GM18870 (cell line): ENCODE measurements around the gene MYO9A.

Source experiments
- ATAC-seq: cut with Tn5 transposase; IDR thresholded peaks from one replicate; pipeline ENCODE4 v1.9.1; 2021; ENCODE audit warnings: moderate library complexity; ENCODE audit not compliant: unreplicated experiment

MYO9A gene

DNA sequence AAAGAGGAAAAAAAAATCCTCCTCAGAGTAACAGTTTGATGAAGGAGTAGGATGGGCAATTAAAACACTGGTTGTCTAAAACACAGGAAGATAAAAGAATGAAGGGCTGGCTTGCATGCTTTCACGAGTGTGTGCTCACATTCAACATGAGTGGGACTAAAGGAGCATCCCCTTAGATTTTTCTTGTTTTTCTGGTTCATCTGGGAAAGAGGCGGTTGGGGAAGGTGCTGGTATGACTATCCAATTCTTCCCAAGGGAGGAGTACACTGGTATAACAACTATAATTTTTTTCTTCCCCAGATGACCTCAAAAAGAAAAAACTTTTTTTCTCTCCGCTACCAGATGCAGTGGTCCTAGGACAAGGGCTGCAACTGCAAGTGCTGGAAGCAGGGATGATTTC lies 143.7 kb downstream of the MYO9A start:
- ATAC-seq, result no peak

DNA sequence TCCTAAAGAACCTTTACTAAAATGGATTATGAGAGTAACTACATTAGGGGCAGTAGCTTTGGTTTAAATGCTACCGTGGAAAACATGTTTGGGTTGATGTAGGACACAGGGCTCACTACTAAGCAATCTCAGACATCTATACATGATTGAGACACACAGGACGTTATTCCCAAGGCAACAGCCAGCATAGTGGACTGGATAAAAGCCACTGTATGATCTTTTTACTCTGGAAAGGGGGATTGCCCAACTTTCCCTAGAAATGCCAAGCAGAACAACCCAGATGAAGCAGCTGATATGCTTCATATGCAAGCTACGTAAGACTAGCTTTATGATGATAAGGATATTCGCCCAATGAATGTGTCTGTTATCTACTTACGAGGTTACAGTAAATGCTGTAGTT lies 144.6 kb downstream of the MYO9A start:
- no peak for ATAC-seq

DNA sequence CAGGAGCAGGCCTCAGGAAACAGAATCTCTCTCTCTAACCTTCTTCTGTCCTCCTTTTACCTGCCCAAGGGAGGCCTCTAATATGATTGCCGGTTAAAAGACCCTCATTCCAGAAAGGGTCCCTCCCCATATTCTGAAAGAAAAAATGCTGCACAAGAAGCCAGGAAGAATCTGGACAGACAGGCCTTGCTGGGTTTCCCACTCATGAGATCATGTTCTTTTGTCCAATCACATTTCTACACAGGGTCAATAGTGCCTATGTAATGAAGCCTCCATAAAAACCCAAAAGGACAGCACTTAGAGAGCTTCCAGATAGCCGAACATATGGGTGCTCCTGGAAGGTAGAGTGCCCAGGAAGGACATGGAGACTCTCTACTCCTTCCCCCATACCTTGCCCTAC lies 146.0 kb downstream of the MYO9A start:
- no peak for ATAC-seq

DNA sequence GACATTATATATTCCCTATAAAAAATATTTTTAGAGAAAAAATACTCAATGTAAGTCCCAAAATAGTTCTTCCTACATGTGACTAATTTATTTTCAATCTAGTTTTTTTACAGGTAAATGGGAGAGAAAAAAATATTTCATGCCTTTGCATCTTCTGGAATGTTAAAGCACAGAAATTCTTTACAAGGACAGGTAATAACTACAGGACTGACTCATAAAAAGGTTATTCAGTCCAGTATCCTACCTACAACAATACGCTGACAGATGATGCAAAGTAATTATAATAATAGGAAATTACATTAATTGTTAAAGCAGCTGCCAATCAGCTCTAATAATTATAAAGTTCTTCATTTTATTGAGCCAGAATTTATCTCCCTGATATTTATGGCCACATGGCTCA lies 147.5 kb downstream of the MYO9A start:
- no peak for ATAC-seq

DNA sequence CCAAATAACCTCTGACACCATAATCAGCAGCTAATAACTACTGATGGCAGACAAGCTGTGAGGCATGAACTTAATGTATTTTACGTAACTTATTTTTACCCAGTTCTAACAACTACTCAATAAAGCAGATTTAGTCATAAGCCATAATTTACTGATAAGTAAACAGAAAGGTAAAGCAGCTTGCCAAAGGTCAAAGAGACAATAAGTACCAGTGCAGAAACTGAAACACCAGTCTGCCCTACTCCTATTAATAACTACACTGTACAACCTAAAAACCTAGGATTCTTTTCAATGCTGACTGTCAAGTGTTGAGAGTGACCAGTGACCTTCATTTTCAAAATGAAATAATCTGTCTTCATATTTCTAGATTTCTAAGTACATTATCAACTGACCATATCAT lies 155.4 kb downstream of the MYO9A start:
- no peak for ATAC-seq

DNA sequence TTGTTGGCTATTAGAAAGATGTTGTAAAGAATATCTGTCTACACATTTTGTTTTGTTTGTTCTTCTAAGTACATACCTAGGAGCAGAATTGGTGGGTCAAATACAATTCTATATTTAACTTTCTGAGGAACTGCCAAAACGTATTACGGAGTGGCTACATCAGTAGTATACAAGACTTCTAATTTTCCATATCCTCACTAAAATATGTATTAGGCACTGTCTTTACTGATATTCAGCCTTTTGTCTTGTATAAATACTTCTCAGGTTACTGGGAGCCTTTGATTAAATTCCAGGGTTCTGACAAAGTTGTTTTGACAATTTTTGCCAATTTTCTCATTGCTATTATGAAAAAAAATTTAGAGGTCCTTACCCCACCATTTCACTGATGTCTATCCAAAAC lies 160.9 kb downstream of the MYO9A start:
- no peak for ATAC-seq

DNA sequence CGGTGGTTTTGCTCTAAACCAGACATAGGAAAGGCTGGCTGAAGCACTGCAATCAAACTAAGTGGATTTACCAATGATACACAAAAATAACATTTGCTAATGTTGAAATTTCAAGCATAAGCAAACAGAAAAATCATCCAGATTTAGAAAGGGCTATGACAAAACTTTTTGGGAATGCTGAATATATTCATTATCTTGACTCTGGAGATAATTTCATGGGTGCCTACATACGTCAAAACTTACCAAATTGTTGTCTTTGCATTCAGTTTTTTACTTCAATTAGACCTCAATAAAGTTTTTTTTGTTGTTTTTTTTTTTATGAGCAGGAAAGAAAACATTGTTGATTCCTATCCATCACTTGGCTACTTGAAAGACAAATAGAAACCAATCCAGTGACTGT lies 166.8 kb downstream of the MYO9A start:
- ATAC-seq, result no peak

DNA sequence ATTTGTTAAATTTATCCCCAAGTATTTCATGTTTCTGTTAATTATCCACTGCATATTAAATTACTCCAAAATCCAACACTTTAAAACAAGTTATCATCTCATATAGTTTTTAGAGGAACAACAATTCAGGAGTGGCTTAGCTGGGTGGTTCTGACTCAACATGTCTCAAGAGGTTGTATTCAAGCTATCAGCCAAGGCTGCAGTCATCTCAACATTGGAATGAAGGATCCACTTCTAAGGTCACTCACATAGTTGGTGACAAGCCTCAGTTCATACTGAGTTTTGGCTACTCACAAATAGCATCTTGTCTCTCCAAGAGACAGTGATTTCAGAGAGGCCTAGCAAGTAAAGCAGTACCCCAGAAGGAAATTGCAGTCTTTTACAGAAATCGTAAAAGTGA lies 172.9 kb downstream of the MYO9A start:
- ATAC-seq, result no peak

DNA sequence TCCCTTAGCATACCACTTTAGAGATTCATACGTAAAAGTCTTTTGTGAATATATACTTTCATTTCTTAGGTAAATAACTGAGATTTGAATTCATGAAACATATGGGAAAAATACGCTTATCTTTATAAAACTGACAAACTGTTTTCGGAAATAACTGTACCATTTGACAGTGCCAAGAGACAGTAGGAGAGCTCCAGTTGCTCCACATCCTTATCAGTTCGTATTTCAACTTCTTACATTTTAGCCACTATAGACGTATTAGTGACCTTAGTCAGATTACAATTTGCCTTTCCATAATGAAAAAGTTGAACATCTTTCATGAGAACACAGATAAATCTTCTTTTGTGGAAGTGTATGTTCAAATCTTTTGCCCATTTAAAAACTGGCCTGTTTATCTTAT lies 174.1 kb downstream of the MYO9A start:
- no peak for ATAC-seq

DNA sequence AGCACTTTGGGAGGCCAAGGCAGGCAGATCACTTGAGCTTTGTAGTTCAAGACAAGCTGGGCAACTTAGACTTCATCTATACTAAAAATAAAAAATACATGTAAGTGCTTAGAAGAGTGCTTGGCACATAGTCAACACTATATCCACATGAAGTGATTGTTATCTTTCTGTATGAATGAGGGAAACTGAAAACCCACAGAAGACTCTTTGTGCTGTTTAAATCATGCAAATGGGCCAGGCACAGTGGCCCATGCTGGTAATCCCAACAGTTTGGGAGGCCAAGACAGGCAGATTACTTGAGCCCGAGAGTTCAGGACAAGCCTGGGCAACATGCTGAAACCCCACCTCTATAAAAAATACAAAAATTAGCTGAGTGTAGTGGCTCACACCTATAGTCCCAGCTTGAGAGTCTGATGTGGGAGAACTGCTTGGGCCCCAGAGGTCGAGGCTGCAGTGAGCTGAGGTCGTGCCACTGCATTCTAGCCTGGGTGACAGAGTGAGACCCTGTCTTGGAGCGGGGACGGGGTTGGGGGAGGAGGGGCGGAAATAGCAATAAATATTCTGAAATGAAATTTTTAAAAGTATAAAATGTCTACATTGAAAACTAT lies 177.9 kb downstream of the MYO9A start:
- no peak for ATAC-seq

DNA sequence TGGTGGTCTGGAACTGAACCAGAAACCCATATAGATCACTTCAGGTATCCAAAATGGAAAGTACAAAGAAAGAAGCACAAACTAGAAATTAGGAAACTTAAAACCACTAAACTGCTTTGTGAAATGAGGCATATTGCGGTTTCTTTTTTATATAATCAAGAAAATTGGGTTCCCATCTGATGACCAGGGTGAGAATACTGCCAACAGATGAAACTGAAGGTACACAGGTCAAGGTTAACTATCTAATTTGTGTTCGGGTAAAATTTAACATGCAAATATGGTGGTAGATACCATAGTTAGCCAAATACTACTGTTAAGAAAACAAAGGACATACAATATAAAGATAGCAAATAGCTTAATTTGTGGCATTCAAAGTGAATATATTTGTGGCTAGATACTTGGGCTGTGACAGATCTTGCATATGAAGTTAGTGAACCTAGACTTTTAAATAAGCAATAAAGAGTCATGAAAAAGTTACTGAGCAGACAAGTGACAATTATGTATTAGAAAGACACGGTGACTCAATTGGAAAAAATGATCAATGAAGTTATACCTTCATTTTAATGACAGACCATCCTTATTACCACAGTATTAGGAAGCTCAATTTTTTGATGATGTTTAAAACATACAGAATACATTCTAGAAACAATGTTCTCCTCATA lies 180.2 kb downstream of the MYO9A start:
- ATAC-seq, result no peak

DNA sequence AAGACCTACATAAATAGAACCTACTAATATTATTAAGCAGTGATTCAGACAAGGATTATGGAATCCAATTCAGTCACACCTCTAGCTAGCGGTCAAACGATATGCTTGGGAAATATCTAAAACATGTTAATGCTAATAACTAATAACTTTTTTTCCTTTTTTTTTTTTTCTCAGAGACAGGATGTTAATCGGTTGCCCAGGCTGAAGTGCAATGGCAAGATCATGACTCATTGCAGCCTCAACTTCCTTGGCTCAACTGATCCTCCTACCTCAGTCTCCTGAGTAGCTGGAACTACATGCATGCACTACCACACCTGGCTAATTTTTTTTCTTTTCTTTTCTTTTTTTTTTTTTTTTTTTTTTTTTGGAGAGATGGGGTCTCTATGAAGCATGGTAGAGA lies 183.5 kb downstream of the MYO9A start:
- no peak for ATAC-seq

DNA sequence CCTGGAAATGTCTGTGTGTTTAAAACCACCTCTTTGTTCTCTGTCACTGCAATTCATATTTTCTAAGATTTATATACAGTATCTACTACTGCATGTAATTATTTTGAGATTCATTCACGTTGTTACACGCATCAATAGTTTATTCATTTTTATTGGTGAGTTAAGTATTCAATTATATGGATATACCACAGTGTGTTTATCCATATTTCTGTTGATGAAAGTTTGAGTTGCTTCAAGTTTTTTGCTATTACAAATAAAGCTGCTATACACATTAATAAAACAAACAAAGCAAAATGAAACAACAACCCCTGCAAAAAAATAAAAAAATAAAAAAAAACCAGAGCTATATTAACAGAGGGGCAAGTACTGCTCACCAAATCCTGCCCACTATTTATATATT lies 185.3 kb downstream of the MYO9A start:
- ATAC-seq, result no peak

DNA sequence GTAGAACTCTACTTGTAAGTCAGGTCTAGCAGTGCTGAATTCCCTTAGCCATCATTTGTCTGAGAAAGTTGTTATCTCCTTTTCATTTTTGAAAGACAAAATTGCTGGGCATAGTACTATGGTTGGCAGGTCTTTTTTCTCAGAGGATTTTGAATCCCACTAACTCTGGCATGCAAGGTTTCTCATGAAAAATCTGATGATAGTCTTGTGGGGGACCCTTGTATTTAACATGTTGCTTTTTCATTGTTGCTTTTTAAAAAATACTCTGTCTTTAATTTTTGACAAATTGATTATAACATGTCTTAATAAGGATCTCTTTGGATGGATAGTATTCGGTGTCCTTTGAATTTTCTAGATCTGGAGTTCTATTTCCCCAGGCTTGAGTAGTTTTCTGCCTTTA lies 186.7 kb downstream of the MYO9A start:
- no peak for ATAC-seq

DNA sequence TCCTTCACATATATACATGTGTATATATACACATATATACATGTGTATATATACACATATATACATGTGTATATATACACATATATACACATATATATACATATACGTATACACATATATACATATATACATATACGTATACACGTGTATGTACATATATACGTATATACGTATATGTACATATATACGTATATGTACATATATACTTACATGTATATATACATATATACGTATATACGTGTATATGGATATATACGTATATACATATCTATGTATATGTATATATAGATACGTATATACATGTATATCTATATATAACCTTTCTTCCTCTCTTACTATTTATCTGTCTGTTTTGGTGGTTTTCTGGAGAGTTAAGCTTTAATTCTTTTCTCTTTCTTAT lies 192.8 kb downstream of the MYO9A start:
- no peak for ATAC-seq

DNA sequence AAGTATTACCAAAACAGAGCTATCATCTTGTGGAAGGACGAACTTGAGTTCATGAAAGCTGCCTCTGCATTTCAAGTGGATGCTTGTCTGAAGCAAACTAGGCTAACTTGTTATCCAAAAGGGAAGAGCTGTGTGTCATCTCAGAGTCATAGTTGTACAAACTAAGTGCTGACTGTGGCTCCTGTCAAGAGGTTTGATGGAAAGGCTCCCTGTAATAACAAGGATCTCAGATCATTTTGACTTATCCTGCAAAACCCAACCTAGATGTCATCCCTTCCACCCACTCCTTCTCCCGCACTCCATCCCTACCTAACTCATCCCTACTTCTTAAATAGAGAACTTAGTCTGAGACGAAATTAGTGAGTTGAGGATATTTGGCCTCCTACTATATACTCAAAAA lies 196.8 kb downstream of the MYO9A start:
- no peak for ATAC-seq

DNA sequence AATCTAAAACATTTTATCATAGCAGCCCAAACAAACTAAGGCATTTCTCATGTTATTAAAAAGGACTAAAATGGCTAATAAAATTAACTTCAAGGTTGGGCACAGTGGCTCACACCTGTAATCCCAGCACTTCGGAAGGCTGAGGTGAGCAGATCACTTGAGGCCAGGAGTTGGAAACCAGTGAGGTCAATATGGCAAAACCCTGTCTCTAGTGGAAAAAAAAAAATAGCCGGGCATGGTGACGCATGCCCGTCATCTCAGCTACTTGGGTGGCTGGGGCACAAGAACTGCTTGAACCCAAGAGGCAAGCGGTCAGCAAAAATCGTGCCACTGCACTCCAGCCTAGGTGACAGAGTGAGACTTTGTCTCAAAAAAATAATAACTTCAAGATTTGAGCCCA lies 197.4 kb downstream of the MYO9A start:
- no peak for ATAC-seq

DNA sequence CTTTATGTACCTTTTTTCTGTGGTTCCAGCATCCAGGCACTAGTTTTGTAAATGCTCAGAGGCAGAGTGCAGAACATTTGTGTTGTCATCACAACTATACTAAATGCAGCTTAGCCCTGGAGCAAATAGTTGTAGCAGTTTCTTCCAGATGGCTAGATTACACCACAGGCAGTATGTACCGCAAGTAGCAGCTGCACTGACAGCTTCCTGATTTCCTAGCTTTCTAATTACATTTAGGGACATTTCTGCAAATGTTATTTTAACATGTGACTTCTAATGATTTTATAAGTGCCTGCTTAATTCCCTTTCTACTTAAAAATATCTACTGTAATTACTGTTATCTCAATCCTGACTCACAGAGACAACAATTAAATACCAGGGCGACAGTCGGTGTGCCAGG lies 201.1 kb downstream of the MYO9A start:
- no peak for ATAC-seq

DNA sequence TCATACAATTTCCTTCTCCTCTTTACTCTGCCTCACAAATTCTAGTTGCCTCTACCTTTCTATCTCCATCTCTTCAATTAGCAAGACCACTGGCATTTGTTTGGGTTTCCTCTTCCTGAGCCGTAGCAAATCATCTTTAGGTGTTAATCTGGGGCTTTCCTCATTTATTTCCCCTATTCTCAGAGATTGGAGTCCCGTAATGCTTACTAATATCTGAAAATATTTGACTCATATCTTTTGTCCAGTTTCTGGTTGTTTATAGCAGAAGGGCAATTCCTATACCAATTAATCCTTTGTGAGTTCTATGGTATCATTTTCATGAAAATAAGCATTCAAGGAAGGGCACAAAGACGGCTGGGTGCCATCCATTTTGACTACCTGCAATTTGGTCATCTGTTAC lies 203.9 kb downstream of the MYO9A start:
- no peak for ATAC-seq

DNA sequence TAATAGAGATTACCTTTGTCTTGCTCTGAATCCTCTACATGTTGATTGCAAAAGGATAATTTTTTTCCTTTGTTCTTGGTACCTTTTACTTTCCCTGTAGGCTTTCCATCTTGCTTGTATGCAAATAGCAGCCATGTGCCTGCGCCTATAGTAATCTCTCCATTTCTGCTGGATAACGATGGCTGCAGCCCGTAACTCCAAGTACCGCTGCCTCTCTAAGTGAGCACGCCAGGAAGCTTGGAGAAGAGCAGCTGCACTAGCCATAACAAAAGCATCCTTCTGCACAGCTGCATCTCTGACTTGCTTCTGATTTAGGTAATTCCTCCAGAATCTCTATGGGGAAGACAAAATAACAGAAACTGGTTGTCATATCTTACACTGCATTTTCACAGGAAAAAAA lies 218.3 kb downstream of the MYO9A start:
- ATAC-seq, result no peak

DNA sequence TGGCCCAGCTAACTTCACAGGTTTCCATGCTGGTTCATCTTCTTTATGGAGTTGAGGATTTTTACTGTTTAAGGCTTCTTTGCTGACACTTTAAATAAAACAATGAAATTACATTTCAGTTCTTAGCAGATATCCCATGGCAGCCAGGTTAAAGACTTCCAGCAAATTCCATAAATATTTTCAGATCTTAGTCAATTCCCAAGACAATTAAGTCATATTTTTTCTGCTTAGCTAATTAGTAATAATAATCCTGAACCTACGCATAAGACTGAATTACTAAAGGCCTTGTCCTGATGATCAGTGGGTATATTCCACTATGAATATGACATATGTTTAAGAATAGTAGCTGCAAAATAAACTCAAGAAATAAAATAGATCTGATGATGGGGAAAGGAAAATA lies 224.3 kb downstream of the MYO9A start:
- no peak for ATAC-seq

DNA sequence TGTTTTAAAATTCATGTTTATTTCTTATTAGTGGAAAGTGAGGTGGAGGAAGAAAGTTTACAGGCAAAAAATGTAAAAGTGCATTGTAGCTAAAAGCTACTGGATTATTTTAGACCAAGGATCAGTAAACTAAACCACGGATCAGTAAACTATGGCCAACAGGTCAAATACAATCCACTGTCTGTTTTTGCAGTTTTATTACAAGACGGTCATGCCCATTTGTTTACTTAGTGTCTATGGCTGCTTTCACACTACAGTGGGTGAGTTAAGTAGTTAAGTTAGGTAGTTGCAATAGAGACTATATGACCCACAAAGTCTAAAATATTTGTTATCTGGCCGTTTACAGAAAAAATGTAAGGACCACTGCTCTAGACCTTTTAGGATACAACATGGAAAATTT lies 225.6 kb downstream of the MYO9A start:
- ATAC-seq, result no peak

DNA sequence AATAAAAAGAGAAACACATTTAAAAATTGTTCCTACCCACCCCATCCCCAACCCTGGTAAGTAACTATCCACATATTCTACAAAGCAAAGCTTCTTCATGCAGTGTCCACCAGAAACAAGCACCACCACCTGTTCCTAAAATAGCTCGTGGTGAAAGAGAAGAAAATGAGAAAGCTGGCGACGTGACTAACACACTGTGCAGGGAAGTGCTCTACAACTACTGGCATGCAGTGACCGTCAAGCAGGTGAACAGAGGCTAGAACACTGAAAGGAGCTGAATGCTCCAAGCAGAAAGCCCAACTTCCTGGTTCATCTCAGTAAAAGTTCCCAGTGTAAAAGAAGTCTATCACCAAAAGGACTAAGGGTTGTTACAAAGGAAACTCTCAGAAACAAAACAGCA lies 226.9 kb downstream of the MYO9A start:
- no peak for ATAC-seq
